B cell (primary cell): ENCODE results near the gene DNM1L. TPM values are rescaled to one million over a fixed set of nuclear protein-coding genes. Genes with fewer than 3 reads are reported as not detected.
"Not testable (repeated sequence)": the region's sequence is repeated elsewhere in the genome, so short reads cannot be mapped to it uniquely, and the experiment has no call there.

Experiments used
- ATAC-seq: fragments of 200-7000 bp; cut with Tn5 transposase; one replicate; pipeline ENCODE4 v1.10.0; 2021; ENCODE audit warnings: low read depth, mild to moderate bottlenecking, moderate number of reproducible peaks, moderate library complexity
- CTCF ChIA-PET: fragments of 350-600 bp; sonication (Branson Sonifier 250); formaldehyde crosslinking; loops from one replicate; lab custom pipeline; 2021; ENCODE audit warnings: antibody characterized with exemption, inconsistent platforms; lab: Charles Lee
- POLR2A ChIA-PET: fragments of 350-600 bp; sonication (Branson Sonifier 250); formaldehyde crosslinking; loops from one replicate; lab custom pipeline; 2021; ENCODE audit warnings: antibody characterized with exemption; lab: Charles Lee
- DNase-seq: peaks from one replicate; pipeline ENCODE4 v3.0.0; 2013
- H2AFZ ChIP-seq: 2 replicates; pipeline ENCODE4 v1.6.1; 2012; ENCODE audit warnings: mild to moderate bottlenecking, low read depth, low read length; ENCODE audit not compliant: insufficient read depth, poor library complexity, severe bottlenecking
- H3K27ac ChIP-seq, 2 donors: 1 replicate in 1 of 2; 2 replicates in 1 of 2; pipeline ENCODE4 v1.5.1; 2012 to 2013; ENCODE audit warnings: low read length in 2 of 2, mild to moderate bottlenecking in 2 of 2, moderate library complexity in 1 of 2
- H3K27me3 ChIP-seq, 4 experiments: fragments of 200-600 bp in 1 of 4; sonication (generic) in 1 of 4; replicated peaks in 1 of 4; 1 replicate in 2 of 4; 2 replicates in 2 of 4; pipeline versions ENCODE4 v1.6.1 to v1.7.0; 2013 to 2016; ENCODE audit warnings: low read length in 3 of 4, mild to moderate bottlenecking in 2 of 4, mixed read lengths in 1 of 4, moderate library complexity in 1 of 4; ENCODE audit not compliant: insufficient read depth in 4 of 4, control insufficient read depth in 3 of 4; ENCODE audit errors: control extremely low read depth in 1 of 4
- H3K36me3 ChIP-seq, 2 experiments: replicated peaks in 1 of 2; 1 replicate in 1 of 2; 2 replicates in 1 of 2; pipeline versions ENCODE4 v1.6.1 to v1.7.1; 2013; ENCODE audit warnings: low read length in 1 of 2; ENCODE audit not compliant: insufficient read depth in 2 of 2, control insufficient read depth in 1 of 2; ENCODE audit errors: control extremely low read depth in 1 of 2, extremely low read depth in 1 of 2
- H3K4me1 ChIP-seq, 2 donors: fragments of 200-600 bp in 1 of 2; sonication (generic) in 1 of 2; 1 replicate in 1 of 2; 2 replicates in 1 of 2; pipeline versions ENCODE4 v1.5.1 to v1.6.1; 2013 to 2017; ENCODE audit warnings: low read length in 2 of 2; ENCODE audit not compliant: control insufficient read depth in 2 of 2, insufficient read depth in 2 of 2
- H3K4me2 ChIP-seq: replicated peaks from 2 replicates; pipeline ENCODE3; 2012; ENCODE audit warnings: mild to moderate bottlenecking, low read depth, low read length; ENCODE audit not compliant: poor library complexity, severe bottlenecking
- H3K4me3 ChIP-seq, 5 experiments: fragments of 200-600 bp in 1 of 5; sonication (generic) in 1 of 5; 1 replicate in 3 of 5; 2 replicates in 2 of 5; pipeline versions ENCODE4 v1.5.1 to v1.7.0; 2011 to 2016; ENCODE audit warnings: low read length in 4 of 5, mild to moderate bottlenecking in 4 of 5, low read depth in 2 of 5, control low read depth in 1 of 5, moderate library complexity in 1 of 5; ENCODE audit not compliant: insufficient read depth in 1 of 5; ENCODE audit errors: control extremely low read depth in 1 of 5, extremely low read depth in 1 of 5
- H3K79me2 ChIP-seq: fragments of 200-600 bp; sonication (generic); one replicate; pipeline ENCODE4 v1.6.0; 2016; ENCODE audit warnings: low read length; ENCODE audit not compliant: control insufficient read depth, insufficient read depth
- H3K9ac ChIP-seq: fragments of 200-600 bp; sonication (generic); 2 replicates; pipeline ENCODE4 v1.6.1; 2017; ENCODE audit warnings: mild to moderate bottlenecking, low read length, moderate library complexity
- H3K9me3 ChIP-seq, 3 donors: one replicate each; pipeline versions ENCODE4 v1.6.1 to v1.7.1; 2013; ENCODE audit warnings: low read length in 2 of 3; ENCODE audit not compliant: control insufficient read depth in 2 of 3, insufficient read depth in 1 of 3; ENCODE audit errors: control extremely low read depth in 1 of 3
- H4K20me1 ChIP-seq: 2 replicates; pipeline ENCODE4 v1.6.0; 2012; ENCODE audit warnings: mild to moderate bottlenecking, low read length; ENCODE audit not compliant: insufficient read depth, control insufficient read depth, poor library complexity, severe bottlenecking
- H3K27ac Mint-ChIP-seq: one replicate; pipeline ENCODE4 v1.8.0; 2021; ENCODE audit warnings: mixed read lengths
- H3K27me3 Mint-ChIP-seq: one replicate; pipeline ENCODE4 v1.8.0; 2021; ENCODE audit warnings: mixed read lengths
- H3K4me1 Mint-ChIP-seq: one replicate; pipeline ENCODE4 v1.8.0; 2021; ENCODE audit warnings: mixed read lengths
- H3K4me3 Mint-ChIP-seq: one replicate; pipeline ENCODE4 v1.8.0; 2021; ENCODE audit warnings: mixed read lengths
- H3K9me3 Mint-ChIP-seq: one replicate; pipeline ENCODE4 v1.8.0; 2022; ENCODE audit warnings: mixed read lengths; ENCODE audit not compliant: insufficient read depth
- EZH2 ChIP-seq: IDR thresholded peaks from 2 replicates; pipeline ENCODE4 v1.6.1; 2012; ENCODE audit warnings: borderline replicate concordance, low read depth, mild to moderate bottlenecking, moderate library complexity, low read length; ENCODE audit not compliant: insufficient read depth, poor library complexity, severe bottlenecking
- WGBS: methylation state at CpG from one replicate; pipeline ENCODE4 v1.1.5; 2013; ENCODE audit warnings: missing lambda C conversion rate; ENCODE audit not compliant: insufficient coverage; 5-methylcytosine and 5-hydroxymethylcytosine counted together
- intact Hi-C: fragments of 100-400 bp; cut with micrococcal nuclease; formaldehyde crosslinking; loops from one replicate; pipeline ENCODE4 v1.10.0; 2022
- polyA plus RNA-seq: library from polyadenylated mRNA; depleted of rRNA; stranded (reverse); fragments of >200 nt; gene quantifications from 2 replicates; pipeline ENCODE4 v1.2.3, GENCODE V29; 2012
- total RNA-seq, 2 donors: library from RNA; stranded (reverse); fragments of 120-200 nt in 1 of 2; gene quantifications; 1 replicate in 1 of 2; 2 replicates in 1 of 2; pipeline versions ENCODE4 v1.2.3 to v1.2.4, GENCODE V29; 2013 to 2022

DNM1L gene
- total and polyA plus RNA-seq, 2 donors (not counting 1 experiment from before 2014, with no cell fraction given) = 23.3 to 74.2 TPM

DNA sequence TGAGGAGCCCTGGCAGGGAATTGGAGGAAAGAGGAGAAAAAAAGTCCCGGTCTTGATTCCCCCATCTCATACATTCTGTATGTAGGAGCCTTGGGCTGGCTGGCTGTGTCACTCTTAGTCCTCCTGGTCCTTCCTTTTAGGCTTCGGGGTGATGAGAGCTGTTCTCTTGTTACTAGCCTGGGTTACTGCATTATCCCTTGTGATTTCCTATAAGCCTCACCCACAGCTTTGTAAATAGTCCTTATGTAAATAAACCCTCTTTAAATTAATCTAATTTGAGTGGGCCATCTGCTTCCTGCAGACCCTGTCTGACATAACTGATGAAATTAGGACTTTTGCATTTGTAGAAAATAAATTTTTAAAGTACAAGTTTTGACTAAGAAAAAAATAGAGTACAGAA is 19.2 kb downstream of the DNM1L start:
- peaks cover 51% of the 10 kb centered on the region for H3K79me2 ChIP-seq
- H3K4me3 Mint-ChIP-seq = no peak overlapping the region
- CTCF ChIA-PET = no interaction called here

DNA sequence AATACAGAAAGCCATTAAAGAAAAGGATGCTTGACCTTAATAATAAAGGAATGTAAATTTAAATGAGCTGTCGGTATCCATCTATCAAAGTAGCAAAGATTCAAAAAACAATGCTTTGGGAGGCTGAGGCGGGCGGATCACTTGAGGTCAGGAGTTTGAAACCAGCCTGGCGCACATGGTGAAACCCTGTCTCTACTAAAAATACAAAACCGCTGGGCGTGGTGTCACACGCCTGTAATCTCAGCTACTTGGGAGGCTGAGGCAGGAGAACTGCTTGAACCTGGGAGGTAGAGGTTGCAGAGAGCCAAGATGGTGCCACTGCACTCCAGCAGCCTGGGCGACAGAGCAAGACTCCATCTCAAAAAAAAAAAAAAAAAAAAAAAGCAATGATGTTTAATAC is 20.3 kb downstream of the DNM1L start:
- 95% methylated on average over 3 of the region's 8 CpGs for WGBS
- H3K4me1 ChIP-seq, ATAC-seq, DNase-seq, H2AFZ ChIP-seq, H3K27ac Mint-ChIP-seq, H4K20me1 ChIP-seq, H3K27me3 ChIP-seq, POLR2A ChIA-PET, CTCF ChIA-PET, H3K9me3 Mint-ChIP-seq, H3K4me3 Mint-ChIP-seq, H3K9me3 ChIP-seq, intact Hi-C loops, H3K27ac ChIP-seq, H3K36me3 ChIP-seq, H3K4me3 ChIP-seq, H3K27me3 Mint-ChIP-seq, H3K9ac ChIP-seq, H3K4me2 ChIP-seq: not testable (repeated sequence)
- H3K4me1 Mint-ChIP-seq = peaks cover 11% of the 10 kb centered on the region
- H3K79me2 ChIP-seq = peaks cover 39% of the 10 kb centered on the region

More for the DNA sequence above, 19.2 kb downstream of the DNM1L start:
- WGBS = no CpG with 5 or more reads among the region's 2 CpGs
- Histone ChIP-seq H3K9ac (no peak overlapping the region), H3K4me2 (no peak overlapping the region), H3K4me3 (no peak overlapping the region), H3K4me1 (no peaks in the 10 kb centered on the region), H2AFZ (no peak overlapping the region), H4K20me1 (no peaks in the 10 kb centered on the region), H3K9me3 (peaks cover 0 to 3% (median 1%) of the 10 kb centered on the region in 3 donors), H3K36me3 (peaks cover 2 to 4% of the 10 kb centered on the region in 2 experiments), H3K27me3 (no peaks in the 10 kb centered on the region), H3K27ac (no peak overlapping the region)
- no peaks in the 10 kb centered on the region for H3K9me3 Mint-ChIP-seq
- DNase-seq = no peak
- POLR2A ChIA-PET = no interaction called here
- no peaks in the 10 kb centered on the region for H3K27me3 Mint-ChIP-seq
- no peak for TF ChIP-seq EZH2
- peaks cover 11% of the 10 kb centered on the region for H3K4me1 Mint-ChIP-seq
- intact Hi-C loops = no loop called here
- no peak for ATAC-seq
- no peak overlapping the region for H3K27ac Mint-ChIP-seq
